Heart left ventricle (tissue), 13 donors: Measurements from ENCODE around the gene WAC.

Experiments
- CTCF ChIP-seq, 12 donors: fragments of 200-600 bp; sonication (generic) in 4 of 12; IDR thresholded peaks; one replicate each; pipeline versions ENCODE4 v1.5.0 to v1.8.0; 2018 to 2022; ENCODE audit warnings: antibody characterized with exemption in 12 of 12, mild to moderate bottlenecking in 5 of 12
- POLR2A ChIP-seq, 2 donors: fragments of 450-650 bp; IDR thresholded peaks; one replicate each; pipeline ENCODE4 v1.6.1; 2017; ENCODE audit warnings: antibody characterized with exemption in 2 of 2, mild to moderate bottlenecking in 2 of 2, moderate library complexity in 2 of 2
- donor health status: ischemic (EF 13 %, LVEDD 7.1; RV severe dilation, severe dysfunction).
- donor health status: DM: no; HTN: yes; CAD: no.
- donor health status: DM: no; HTN: no; CAD: no.
- donor health status: ischemic (EF 25% LVEDD 6.9; RV normal size, moderate dysfunction).
- donor health status: ischemic (EF 25% LVEDD 5.7; RV mildly dilated, moderate dysfunction).
- donor health status: ischemic (EF 35%, LVEDD 5.7; RV mildly dilated, moderate dysfunction).
- donor health status: nonischemic (EF 11% LVEDD 7.7; RV severe dilation, severe dysfunction).
- donor health status: DM: yes; HTN: yes; CAD: no.
- donor health status: PGD.
- donor health status: ischemic (EF 29% LVEDD 5.4; RV normal size, mild dysfunction).
- donor health status: nonischemic (EF 23%, LVEDD 6.1; RV moderate dilation, normal function).

- TF ChIP-seq CTCF (IDR thresholded peaks at IDR 0.05) (no peak), POLR2A (IDR thresholded peaks at IDR 0.05) (no peak)
Measured at GRCh38 chr10:28606568-28606967, 73.7 kb downstream of the WAC start.
